Tracheal epithelial cell (primary cell): ENCODE data around the gene GCHFR. TPM values are rescaled to one million over a fixed set of nuclear protein-coding genes. Genes with fewer than 3 reads are reported as not detected.

Experiments
- total RNA-seq: library from RNA; depleted of rRNA; stranded (reverse); fragments of >200 nt; gene quantifications from 2 replicates; pipeline ENCODE4 v1.2.1, GENCODE V29; 2014

GCHFR gene
- 8.4 and 30.9 TPM in 2 replicates for total RNA-seq

GRCh38 chr15:40763801-40764628 is at the start of gene GCHFR:
Gene GCHFR (plus strand): TSS chr15:40764068. CDS start chr15:40764181, 113 bp downstream.

DNA sequence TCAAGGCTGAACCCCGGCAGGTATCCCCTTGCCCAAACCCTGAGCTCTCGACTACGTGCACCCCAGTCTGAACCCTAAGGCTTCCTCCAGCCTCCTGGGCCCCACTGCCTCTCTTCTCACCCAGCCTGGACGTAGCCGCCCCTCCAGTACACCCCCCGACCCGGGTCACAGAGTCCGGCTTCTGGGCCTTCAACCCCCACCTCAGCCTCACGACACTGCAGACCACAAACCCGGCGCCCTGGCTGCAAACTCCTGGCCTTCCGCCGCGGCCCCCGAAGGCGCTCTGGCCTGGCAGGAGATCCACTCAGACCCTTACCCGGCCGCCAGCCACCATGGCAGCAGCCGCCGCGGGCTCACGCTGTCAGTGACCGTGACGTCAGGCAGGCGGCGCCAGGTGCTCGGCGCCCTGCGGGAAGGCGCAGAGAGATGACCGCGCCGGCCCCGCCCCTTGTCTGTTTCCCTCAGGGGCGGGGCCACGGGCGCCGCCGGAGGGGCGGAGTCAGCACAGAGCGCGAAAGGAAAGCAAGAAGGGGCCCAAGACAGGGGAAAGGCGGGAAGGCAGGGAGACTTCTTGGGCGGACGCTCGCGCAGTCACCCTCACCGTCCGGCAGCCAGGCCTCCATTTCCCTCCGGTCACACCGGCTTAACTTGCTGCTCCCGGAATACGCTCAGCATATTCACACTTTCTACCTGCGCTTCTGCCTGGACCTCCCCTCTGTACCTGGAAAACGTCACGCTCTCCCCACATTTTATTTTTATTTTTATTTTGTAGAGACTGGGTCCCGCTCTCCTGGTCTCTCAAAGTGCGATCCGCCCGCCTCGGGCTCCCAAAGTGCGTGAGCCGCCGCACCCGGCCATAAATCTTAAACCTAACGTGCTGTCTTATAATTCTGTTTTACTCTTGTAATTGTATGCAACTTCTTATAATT is 8.7 kb upstream of the GCHFR start, which contains the start of gene RMDN3:
Gene RMDN3 (minus strand): TSS at position 372 of the 929 bp plus-strand sequence. CDS start 471 bp downstream, outside the sequence.

DNA sequence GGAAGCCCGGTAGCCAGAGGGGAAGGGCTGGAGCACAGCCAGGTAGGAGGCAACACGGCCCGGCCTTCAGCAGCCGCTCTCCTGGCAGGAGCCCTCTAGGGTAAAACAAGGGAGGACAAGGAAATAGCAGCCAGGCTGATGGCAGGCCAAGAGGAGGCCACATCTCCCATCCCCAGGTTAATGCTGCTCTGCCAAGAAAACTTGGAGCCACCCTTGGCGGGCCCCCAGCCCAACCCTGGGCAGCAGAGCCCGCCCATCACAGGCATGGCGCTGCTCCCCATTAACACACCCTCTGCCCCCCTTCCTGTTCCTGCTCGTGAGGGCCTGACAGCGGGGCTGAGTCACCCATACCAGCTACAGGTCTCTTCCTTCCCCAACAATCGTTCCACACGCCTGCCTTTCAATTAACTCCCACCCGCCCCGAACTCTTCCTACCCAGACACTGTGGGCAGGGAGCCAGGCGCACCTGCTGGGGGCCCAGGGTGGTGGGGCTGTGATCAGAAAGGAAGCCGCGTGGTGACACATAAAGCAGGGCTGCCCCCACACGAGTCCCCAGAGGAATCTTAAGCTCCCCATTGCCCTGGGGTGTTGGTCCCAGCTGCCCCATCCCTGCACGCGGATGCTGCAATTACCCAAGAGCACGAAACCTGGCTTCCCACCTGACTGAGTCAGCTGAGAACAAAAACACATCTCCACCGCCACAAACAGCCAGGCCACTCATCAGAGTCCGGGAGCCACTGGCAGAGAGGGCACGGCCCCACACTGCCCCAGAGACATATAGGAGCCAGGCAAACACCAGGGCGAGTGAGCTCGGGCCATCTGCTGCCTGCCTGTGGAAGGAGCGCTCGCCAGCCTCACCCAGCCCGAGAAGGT is 5.6 kb downstream of the GCHFR start, which contains the start of gene C15orf62:
Gene C15orf62 (plus strand): TSS at position 707 of the 873 bp plus-strand sequence. CDS start 516 bp downstream, outside the sequence.

DNA sequence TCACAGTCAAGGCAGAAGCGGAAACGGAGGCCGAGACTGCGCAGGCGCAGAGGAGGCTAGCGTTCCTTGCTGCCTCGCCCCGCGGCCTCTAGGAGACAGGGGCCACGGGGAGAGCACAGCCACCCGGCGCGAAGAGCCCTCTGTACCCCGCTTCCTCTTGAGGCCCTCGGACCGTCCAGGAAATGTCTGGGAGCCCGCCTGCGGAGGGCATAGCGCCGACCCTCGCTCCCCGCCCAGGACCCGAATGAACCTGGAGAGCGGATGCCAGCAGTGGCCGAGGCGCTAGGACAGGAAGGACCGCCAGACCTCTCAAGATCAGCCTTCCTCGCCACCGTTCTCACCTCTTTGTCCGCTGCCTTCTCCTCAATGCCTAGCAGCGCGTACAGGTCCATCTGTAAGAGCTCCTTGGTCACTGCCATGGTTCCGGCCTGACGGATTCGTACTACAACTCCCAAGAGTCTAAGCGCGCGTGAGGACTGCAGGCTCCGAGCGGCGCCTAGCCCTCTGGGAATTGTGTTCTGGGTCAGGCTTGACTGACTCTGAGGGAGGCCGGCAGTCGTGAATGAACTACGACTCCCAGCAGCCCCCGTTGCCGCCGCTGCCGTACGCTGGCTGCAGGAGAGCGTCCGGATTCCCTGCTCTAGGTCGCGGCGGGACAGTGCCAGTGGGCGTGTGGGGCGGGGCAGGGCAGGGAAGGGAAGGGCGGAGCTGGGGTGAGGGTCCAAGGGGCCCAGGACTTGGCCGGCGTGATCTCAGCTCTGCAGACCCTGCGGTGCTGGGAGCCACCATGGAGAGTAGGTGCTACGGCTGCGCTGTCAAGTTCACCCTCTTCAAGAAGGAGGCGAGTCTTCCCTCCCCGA is 43.4 kb downstream of the GCHFR start, which contains the start of the genes DNAJC17 and ZFYVE19:
Gene DNAJC17 (minus strand): TSS at position 446 of the 860 bp plus-strand sequence. CDS start 27 bp downstream, at position 419.
Gene ZFYVE19 (plus strand): TSS at position 62 of the 860 bp plus-strand sequence. CDS start 501 bp downstream, at position 563.

Other genes starting within 250 kb of the GCHFR start
- 14.3 and 15.7 TPM in 2 replicates for gene CCDC32, start 199.0 kb upstream of the GCHFR start, total RNA-seq
- 16.8 and 19.8 TPM in 2 replicates for gene RPUSD2, start 194.8 kb upstream of the GCHFR start, total RNA-seq
- 1.1 and 2.2 TPM in 2 replicates for gene KNL1, start 169.8 kb upstream of the GCHFR start, total RNA-seq
- 0.21 and 2.4 TPM in 2 replicates for gene RAD51, start 68.9 kb upstream of the GCHFR start, total RNA-seq
- 14.5 and 14.7 TPM in 2 replicates for gene RMDN3, start 8.8 kb upstream of the GCHFR start, total RNA-seq
- 0.85 and 1.2 TPM in 2 replicates for gene C15orf62, start 5.9 kb downstream of the GCHFR start, total RNA-seq
- gene ZFYVE19, start 43.0 kb downstream of the GCHFR start, total RNA-seq: 29.4 and 29.9 TPM in 2 replicates
- 22.8 and 28.4 TPM in 2 replicates for gene DNAJC17, start 43.4 kb downstream of the GCHFR start, total RNA-seq
- not detected in 2 replicates for gene PPP1R14D, start 64.6 kb downstream of the GCHFR start, total RNA-seq
- 258 and 274 TPM in 2 replicates for gene SPINT1, start 80.0 kb downstream of the GCHFR start, total RNA-seq
- gene RHOV, start 110.2 kb downstream of the GCHFR start, total RNA-seq: 11.7 and 17.8 TPM in 2 replicates
- gene VPS18, start 130.4 kb downstream of the GCHFR start, total RNA-seq: 24.7 and 48.0 TPM in 2 replicates
- under 0.01 TPM in 1 of 2 replicates, not detected in the other for gene DLL4, start 165.3 kb downstream of the GCHFR start, total RNA-seq
- gene CHAC1, start 189.4 kb downstream of the GCHFR start, total RNA-seq: 11.3 and 38.6 TPM in 2 replicates